GM12892 (cell line): Measurements from ENCODE around the gene SLC39A1.

Experiments used
- DNase-seq: peaks from one replicate; pipeline ENCODE4 v3.0.0; 2011; ENCODE audit not compliant: insufficient read length
- FAIRE-seq: peaks from 2 replicates; lab custom pipeline; 2011; peaks lifted over from hg19 to GRCh38; lab: Jason Lieb, UNC
- POLR2A ChIP-seq: IDR thresholded peaks from 2 replicates; pipeline ENCODE4 v1.6.1; 2011; ENCODE audit warnings: low read depth, low read length, control low read depth
- POLR2AphosphoS5 ChIP-seq: IDR thresholded peaks from 2 replicates; pipeline ENCODE4 v1.6.1; 2011; ENCODE audit warnings: low read depth, low read length, control low read depth
- TAF1 ChIP-seq: IDR thresholded peaks from 2 replicates; pipeline ENCODE4 v1.6.1; 2011; ENCODE audit warnings: low read depth, mild to moderate bottlenecking, control low read depth, low read length, borderline replicate concordance

Gene SLC39A1

DNA sequence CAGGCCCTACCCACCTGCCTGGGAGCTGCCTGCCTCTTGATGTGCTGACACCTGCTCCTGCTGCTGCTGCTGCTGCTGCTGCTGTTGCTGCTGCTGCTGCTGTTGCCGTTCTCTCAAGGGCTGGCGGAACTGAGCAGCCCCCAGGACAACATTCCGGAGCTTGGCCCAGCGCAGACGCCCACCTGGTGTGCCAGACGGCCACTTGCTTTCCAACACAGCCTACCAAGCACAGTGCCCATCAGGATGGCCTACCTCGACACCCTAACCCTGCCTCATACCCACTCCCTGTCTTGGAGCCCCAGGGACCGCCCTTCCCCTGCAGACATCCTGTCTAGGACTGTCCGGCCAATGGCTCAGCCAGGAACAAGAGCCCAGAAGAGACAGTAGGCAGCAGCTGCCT is 28.6 kb downstream of the SLC39A1 start:
- TF ChIP-seq TAF1: no peak
- no peak for TF ChIP-seq POLR2AphosphoS5
- no peak for TF ChIP-seq POLR2A
- DNase-seq (no peak), FAIRE-seq (no peak)

DNA sequence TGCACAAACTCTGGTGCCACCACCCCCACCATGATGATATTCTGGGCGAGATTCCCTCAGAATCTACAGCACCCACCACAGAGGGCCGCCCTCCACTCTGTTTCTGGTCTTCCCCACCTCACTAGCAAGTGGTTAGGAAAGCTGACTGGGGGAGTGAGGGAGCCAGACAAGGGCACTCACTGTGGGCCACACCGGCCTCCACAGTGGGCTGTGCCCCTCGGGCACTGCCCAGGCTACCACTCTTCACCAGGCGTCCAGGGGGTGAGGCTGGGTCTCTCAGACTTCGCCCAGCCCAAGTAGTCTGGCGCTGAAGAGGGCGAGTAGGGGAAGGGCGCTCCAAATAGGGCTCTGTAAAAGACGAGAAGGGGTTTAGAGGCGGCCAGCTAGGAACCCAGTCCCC is 29.4 kb downstream of the SLC39A1 start:
- FAIRE-seq (no peak), DNase-seq (no peak)
- TF ChIP-seq TAF1 (no peak), POLR2AphosphoS5 (no peak), POLR2A (no peak)

DNA sequence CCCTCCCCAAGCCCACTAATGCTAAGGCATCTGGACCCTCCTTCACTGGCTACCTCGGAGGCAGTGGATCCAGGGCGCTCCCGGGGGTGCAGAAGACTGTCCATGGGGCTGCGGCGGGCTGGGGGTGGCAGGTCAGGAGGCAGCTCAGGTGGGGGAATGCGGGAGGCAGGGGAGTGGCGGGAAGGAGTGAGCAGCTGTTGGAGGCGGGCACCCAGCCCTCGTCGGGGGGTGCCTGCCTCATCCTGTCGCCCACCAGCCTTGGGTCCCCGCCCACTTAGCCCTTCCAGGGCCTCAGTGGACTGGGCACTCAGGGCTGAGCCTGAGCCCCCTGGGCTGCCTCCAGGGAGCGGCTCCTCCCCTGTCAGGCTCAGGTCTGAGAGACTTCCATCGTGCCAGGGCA is 29.9 kb downstream of the SLC39A1 start:
- TF ChIP-seq TAF1 (no peak), POLR2A (no peak), POLR2AphosphoS5 (no peak)
- FAIRE-seq (no peak), DNase-seq (no peak)

DNA sequence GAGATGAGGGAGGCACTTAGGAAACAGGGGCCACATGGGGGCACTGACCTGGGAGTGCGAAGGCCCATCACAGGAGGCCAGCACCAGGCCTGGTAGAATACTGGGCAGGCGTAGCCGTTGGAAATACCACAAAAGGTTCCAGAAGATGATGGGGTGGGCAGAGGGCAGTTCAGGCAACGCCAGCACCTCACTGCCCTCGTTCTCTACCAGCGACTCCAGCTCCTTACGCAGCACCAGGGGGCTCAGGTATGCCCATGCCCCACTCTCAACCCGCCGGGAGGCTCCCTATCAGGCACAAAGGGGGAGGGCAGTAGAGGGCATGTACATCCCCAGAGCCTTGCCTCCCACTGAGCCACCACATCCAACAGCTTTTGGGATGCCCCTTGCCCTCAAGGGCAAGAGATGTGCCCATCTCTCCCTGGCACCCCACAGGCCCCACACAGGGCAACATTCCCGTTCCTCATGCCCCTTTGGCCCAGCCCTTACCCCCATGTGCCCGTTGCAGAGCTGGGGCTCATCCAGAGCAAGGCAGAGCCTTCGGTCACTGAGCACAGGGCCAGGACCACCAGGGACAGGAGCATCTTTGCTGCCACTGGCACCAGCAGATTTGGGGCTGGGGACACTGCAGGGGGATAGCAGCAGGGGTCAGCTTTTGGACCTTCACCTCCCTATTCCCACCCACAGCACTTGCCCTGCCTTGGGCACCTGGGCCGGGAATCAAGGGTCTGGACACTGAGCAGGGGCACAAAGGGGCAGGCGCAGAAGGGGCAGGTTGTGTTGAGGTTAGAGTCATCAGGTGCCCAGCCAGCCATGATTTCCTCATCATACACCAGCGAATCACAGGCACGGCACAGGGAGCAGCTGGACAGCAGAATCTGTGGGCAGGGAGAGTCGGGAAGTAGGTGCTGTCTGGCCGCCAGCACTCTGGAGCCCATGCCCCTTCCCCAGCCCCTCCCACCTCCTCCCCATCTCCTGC is 30.9 kb downstream of the SLC39A1 start:
- TF ChIP-seq POLR2AphosphoS5 (no peak), POLR2A (no peak; the same call in 1 of the 2 replicates), TAF1 (no peak)
- no peak for DNase-seq
- no peak for FAIRE-seq

DNA sequence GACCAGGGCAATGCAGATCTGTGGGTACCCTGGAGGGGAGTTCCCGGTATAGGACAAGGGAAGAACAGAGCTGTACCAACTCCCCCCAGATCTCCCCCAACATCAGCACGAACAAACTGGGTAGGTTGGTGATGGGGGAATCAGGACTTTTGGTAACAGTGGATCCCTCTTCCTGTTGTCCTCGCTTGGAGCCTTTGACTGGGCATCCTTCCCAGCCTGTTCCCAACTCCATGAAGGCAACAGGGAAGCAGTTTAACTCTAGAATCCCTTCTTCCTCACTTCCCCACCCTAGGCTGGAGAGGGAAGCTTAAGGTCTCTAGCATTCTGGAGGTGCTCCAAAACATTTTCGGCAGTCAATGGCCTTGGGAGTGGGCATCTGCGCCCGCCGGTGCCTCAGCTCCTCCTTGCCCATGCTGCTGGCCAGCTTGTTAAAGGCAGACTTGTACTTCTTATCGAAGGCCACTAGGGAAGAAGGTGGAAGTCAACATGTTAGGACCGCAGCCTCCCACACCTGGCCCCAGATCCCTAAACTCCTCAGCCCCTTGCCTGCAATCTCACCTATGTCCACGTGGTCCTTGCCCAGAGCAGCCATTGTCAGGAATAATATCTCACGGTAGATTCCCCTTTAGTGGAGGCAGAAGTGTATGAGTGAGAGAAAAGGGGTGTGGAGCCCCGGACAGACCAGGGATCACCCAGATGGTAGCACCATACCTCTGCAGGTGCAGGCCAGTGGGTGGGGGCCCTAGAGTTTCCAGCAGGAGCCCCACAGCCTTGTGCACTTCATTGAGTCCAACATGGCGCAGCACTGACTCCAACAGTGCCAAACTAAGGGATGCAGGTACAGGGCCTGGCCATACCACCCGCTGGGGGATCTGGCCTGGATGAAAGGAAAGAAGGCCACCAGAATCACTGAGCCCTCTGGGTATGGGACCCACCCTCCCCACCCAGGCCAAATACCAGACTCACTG is 33.1 kb downstream of the SLC39A1 start:
- no peak for FAIRE-seq
- no peak for DNase-seq
- TF ChIP-seq POLR2A: no peak
- TF ChIP-seq POLR2AphosphoS5: no peak
- TF ChIP-seq TAF1: no peak

DNA sequence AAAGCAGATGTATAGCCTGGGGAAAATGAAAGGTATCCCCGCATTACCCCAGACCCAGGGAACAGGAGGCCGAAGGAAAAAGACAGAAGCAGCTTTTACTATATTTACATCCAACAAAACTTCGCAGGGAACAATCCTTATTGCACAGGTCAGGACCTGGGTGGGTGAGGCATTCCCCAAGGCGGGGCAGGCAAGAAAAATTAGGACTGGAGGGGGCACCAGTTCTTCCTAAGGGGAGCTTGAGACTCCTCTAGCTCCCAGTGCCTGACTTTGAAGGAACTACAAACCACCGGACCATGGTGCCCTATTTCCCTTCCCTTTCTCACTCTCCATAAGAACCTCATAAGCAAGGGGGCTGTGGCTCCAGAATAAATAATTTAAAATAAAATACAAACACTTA is 33.9 kb downstream of the SLC39A1 start:
- no peak for FAIRE-seq
- no peak for TF ChIP-seq POLR2AphosphoS5
- no peak for TF ChIP-seq TAF1
- TF ChIP-seq POLR2A: no peak
- DNase-seq: no peak

DNA sequence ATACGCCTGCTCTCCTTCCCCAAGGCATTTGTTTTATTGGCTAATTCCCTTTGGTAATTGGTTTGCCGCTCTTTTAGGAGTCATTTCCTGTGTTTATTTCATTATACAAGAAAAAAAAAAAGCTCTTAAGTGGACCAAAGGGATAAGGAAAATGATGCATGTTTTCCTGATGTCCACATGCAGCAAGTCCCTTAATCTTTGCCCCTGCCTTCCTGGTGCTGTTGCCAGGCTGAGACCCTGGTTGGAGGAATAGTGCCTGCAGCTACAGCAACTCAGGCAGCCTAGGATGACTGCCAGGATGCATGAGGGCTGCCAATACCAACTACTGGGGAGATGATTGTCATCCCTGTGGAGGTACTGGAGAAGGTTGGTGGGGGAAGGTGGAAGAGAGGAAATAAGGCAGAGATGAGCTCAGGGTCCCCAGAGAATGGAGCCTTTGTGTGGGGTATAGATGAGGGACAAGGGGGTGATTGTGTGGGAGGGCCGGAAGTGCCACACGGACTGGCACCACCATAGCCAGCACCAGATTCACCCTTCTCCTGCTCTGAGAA is 34.5 kb downstream of the SLC39A1 start:
- no peak for DNase-seq
- TF ChIP-seq TAF1 (no peak), POLR2A (no peak)
- no peak for FAIRE-seq

DNA sequence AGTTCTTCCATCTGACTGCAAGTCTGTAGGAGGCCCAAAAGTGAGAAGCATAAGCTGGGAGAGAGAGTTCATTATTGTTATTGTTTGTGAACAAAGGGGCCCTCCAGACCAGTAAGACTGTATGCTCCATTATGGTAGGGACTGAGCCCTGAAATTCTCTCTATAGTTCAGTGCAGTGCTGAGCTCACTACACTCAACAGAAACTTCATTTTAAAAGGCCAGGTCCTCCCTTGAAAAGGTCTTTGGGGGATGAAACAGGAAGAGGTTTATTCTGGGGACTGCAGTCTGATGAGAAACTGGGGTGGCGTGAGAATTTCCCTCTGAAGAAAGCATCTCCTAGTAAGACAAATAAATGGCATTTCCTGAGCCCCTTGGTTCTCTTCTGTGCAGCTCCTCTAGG is 35.1 kb downstream of the SLC39A1 start:
- no peak for TF ChIP-seq TAF1
- TF ChIP-seq POLR2AphosphoS5: no peak
- TF ChIP-seq POLR2A: no peak
- DNase-seq (no peak), FAIRE-seq (no peak)

DNA sequence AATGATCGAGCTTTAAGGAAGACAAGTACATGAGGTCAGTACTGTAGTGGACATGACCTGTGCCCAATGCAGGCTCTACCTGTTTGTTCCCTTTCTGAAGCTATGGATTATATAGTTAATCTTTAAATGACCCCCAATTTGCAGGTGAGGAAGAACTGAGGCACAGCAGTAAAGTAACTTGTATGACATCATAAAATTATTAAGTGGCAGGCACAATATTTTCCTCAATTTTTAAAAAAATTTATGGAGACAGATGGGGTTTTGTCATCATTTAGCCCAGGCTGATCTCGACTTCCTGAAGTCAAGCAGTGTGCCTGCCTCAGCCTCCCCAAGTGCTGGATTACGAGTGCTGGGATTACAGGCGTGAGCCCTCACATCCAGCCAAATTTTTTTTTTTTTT is 36.9 kb downstream of the SLC39A1 start:
- FAIRE-seq: no peak
- TF ChIP-seq POLR2A (no peak), POLR2AphosphoS5 (no peak)
- DNase-seq: no peak

DNA sequence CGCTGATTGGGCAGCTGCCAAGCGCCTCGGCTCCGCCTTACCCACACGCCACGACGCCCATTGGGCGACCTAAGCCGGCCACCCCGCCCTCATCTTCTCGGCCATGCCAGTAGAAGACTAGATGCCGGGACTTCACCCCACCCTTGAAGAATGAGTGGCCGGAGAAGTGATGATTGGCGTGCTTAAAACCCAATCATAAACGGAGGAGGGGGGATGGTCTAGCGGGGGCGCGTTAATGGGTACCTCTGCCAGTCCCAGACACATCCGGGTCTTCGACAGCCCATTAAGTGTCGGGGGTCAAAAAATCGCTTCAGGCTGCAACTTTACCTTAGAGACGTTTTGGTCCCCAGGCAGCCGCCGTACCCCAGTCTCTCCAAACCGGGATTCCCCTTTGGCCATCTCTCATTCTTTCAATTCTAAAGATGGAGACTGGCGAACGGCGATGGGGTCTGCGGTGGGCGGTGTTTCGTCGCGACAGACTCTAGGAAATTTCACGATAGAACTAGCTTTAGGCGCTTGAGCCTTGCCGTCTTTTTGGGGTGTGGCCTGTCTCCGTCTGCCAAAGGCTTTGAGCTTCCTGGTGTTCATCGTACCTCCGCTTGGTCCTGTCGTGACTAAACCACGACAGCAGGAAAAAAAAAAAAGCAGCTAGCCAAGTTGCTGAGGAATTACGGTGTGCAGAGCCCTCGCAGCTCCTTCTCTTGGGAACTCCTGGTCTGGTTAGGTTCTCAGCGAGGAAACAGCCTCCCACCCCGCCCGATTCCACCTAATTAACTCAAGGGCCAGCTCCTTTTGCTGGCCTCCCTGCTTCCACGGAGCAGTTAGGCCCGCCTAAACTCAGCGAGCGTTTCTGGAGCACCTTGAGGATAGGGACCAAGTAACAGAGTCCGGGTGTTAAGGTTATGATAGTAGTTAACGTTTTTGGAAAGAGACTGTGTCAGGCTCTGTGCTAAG is 40.1 kb downstream of the SLC39A1 start, which contains the start of gene GATAD2B:
TSS of gene GATAD2B (minus strand) at position 1 of the 954 bp plus-strand sequence. CDS start 94,625 bp downstream, outside the sequence.
- TF ChIP-seq TAF1 (peak; percentile 48; the same call in 1 of the 2 replicates), POLR2A (peak; percentile 76; the same call in 1 of the 2 replicates), POLR2AphosphoS5 (peak; percentile 64; the same call in 1 of the 2 replicates)
- peak; percentile 86 for FAIRE-seq
- peak; percentile 91 for DNase-seq
